PC-9 (cell line): ENCODE results near the gene PRR13.

Experiments used
- CTCF ChIP-seq: fragments of 200-600 bp; sonication (generic); conservative IDR thresholded peaks from 2 replicates; pipeline ENCODE4 v1.6.1; 2017; ENCODE audit warnings: mixed run types, antibody characterized with exemption, mild to moderate bottlenecking, moderate library complexity
- EZH2 ChIP-seq: fragments of 200-600 bp; sonication (generic); IDR thresholded peaks from 2 replicates; pipeline ENCODE4 v1.8.0; 2017; ENCODE audit warnings: antibody characterized with exemption, low read depth

- TF ChIP-seq EZH2, result no peak
- no peak for TF ChIP-seq CTCF
These were observed 21.8 kb upstream of the PRR13 start for GRCh38 chr12:53419756-53420155.
